ENCODE results near the gene OPALIN. TPM values are rescaled to one million over a fixed set of nuclear protein-coding genes. Genes with fewer than 3 reads are reported as not detected.
"Not testable (repeated sequence)": the region's sequence is repeated elsewhere in the genome, so short reads cannot be mapped to it uniquely, and the experiment has no call there.

Gene OPALIN
- polyA plus RNA-seq, 1 donor from 2014 or later: not detected

DNA sequence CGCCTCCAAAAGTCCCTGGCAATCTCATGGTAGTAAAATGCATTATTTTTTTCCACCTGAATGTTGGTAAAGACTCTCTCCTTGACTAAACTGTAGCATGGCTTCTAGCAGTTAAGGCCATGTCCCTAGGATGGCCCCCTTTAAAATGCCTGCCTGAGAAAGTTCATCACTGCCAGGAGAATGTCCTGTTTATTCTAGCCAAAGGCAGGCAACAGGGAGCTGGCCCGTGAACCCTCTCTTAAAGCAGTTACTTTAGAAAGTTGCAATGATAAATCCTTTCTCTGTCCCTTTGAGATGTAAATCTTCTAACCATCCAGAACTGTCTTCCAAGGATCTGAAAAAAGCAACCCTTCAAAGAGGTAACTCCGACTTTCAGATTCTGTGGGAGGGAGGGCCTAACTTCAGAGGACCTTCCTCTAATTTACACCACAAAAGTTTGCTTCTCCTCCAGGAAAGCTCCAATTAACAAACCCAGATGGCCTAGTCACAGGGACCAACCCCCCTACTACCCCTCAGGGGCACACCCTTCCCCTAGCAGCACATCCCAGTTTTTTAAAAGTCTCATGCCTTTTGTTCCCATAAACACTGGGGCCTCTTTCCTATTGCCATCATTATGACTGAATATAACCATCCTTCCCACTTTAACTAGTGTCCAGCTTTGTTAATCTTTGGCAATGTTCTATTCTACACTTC lies 49.0 kb downstream of the OPALIN start:
- no peak overlapping the region for H3K27ac ChIP-seq (ENCODE audit: low read length)
- H4K20me1 ChIP-seq (ENCODE audit: insufficient read depth): no peaks in the 10 kb centered on the region
- H3K4me2 ChIP-seq (ENCODE audit: low read length): no peak overlapping the region
- TF ChIP-seq POLR2AphosphoS5 (IDR thresholded peaks at IDR 0.05) (no peak), MXI1 (conservative IDR thresholded peaks at IDR 0.05; ENCODE audit: poor library complexity, severe bottlenecking) (no peak), EZH2 (IDR thresholded peaks at IDR 0.05; ENCODE audit: borderline replicate concordance, insufficient read depth, low read length, poor library complexity, severe bottlenecking) (no peak), TAF1 (IDR thresholded peaks at IDR 0.05; ENCODE audit: low read depth) (no peak), RAD21 (conservative IDR thresholded peaks at IDR 0.05) (no peak), SMC3 (conservative IDR thresholded peaks at IDR 0.05; ENCODE audit: poor library complexity) (no peak), EP300 (conservative IDR thresholded peaks at IDR 0.05; ENCODE audit: poor library complexity, severe bottlenecking) (no peak)
- TF ChIP-seq, protein P1, sequence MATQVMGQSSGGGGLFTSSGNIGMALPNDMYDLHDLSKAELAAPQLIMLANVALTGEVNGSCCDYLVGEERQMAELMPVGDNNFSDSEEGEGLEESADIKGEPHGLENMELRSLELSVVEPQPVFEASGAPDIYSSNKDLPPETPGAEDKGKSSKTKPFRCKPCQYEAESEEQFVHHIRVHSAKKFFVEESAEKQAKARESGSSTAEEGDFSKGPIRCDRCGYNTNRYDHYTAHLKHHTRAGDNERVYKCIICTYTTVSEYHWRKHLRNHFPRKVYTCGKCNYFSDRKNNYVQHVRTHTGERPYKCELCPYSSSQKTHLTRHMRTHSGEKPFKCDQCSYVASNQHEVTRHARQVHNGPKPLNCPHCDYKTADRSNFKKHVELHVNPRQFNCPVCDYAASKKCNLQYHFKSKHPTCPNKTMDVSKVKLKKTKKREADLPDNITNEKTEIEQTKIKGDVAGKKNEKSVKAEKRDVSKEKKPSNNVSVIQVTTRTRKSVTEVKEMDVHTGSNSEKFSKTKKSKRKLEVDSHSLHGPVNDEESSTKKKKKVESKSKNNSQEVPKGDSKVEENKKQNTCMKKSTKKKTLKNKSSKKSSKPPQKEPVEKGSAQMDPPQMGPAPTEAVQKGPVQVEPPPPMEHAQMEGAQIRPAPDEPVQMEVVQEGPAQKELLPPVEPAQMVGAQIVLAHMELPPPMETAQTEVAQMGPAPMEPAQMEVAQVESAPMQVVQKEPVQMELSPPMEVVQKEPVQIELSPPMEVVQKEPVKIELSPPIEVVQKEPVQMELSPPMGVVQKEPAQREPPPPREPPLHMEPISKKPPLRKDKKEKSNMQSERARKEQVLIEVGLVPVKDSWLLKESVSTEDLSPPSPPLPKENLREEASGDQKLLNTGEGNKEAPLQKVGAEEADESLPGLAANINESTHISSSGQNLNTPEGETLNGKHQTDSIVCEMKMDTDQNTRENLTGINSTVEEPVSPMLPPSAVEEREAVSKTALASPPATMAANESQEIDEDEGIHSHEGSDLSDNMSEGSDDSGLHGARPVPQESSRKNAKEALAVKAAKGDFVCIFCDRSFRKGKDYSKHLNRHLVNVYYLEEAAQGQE (IDR thresholded peaks at IDR 0.05; ENCODE audit: borderline replicate concordance): no peak
- H2AFZ ChIP-seq (ENCODE audit: low read depth, low read length): no peak overlapping the region
- H3K9ac ChIP-seq (ENCODE audit: low read length): no peak overlapping the region
- H3F3A ChIP-seq (ENCODE audit: insufficient read depth, low read length, poor library complexity, severe bottlenecking): no peaks in the 10 kb centered on the region
- H3K9me3 ChIP-seq (ENCODE audit: low read length): no peaks in the 10 kb centered on the region
- no peaks in the 10 kb centered on the region for H3K79me2 ChIP-seq (replicated peaks; ENCODE audit: insufficient read depth, low read length)
- no peak overlapping the region for H3K4me3 ChIP-seq (ENCODE audit: low read length)
- H3K9me2 ChIP-seq (ENCODE audit: insufficient read depth, low read length): no peaks in the 10 kb centered on the region
- H3K36me3 ChIP-seq (ENCODE audit: insufficient read depth, low read length): no peaks in the 10 kb centered on the region
- H3K27me3 ChIP-seq (ENCODE audit: insufficient read depth, low read depth, low read length): no peaks in the 10 kb centered on the region

DNA sequence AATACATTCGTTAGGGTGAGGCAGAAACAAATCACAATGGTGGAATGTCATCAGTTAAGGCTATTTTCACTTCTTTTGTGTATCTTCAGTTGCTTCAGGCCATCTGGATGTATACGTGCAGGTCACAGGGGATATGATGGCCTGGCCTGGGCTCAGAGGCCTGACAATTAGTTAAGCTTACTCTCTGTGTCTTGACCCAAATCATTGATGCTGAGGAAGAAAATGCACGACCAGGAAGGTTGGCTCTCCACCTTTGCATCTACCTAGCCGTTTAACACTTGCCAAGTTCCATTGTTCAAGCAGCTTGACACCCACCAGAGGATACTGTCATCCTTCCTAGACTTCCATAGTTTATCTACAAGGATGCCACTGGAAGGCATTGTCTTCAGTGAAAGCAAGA lies 49.9 kb downstream of the OPALIN start:
- H3F3A ChIP-seq (ENCODE audit: insufficient read depth, low read length, poor library complexity, severe bottlenecking); H3K9me2 ChIP-seq (ENCODE audit: insufficient read depth, low read length); H3K4me3 ChIP-seq (ENCODE audit: low read length); H3K27ac ChIP-seq (ENCODE audit: low read length); H3K9ac ChIP-seq (ENCODE audit: low read length); H3K36me3 ChIP-seq (ENCODE audit: insufficient read depth, low read length); H3K79me2 ChIP-seq (replicated peaks; ENCODE audit: insufficient read depth, low read length); H3K9me3 ChIP-seq (ENCODE audit: low read length); H3K4me2 ChIP-seq (ENCODE audit: low read length); H4K20me1 ChIP-seq (ENCODE audit: insufficient read depth); H2AFZ ChIP-seq (ENCODE audit: low read depth, low read length); H3K27me3 ChIP-seq (ENCODE audit: insufficient read depth, low read depth, low read length): not testable (repeated sequence)

DNA sequence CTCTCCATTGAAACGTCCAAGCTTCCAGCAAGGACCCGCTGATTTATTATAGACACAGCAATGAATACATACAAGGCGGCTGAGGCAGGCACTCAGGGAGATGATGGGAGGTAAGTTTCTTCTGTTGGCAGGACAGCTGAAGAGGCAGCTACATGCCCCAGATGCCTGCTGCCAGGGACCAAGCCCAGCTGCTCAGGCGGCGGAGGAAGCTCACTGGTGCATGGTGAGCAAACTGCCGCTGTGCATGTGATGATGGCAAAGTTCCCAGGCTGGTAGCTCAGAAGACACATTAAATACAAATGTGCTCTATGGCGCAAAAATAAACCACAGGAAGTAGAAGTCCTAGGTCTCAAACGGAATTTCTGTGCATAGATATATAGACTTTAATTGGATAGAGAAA lies 52.3 kb downstream of the OPALIN start:
- no peak overlapping the region for H3K9ac ChIP-seq (ENCODE audit: low read length)
- no peak overlapping the region for H3K4me3 ChIP-seq (ENCODE audit: low read length)
- H3K9me3 ChIP-seq (ENCODE audit: low read length): no peaks in the 10 kb centered on the region
- no peaks in the 10 kb centered on the region for H3F3A ChIP-seq (ENCODE audit: insufficient read depth, low read length, poor library complexity, severe bottlenecking)
- H3K9me2 ChIP-seq (ENCODE audit: insufficient read depth, low read length): no peaks in the 10 kb centered on the region
- H3K27me3 ChIP-seq (ENCODE audit: insufficient read depth, low read depth, low read length): no peaks in the 10 kb centered on the region
- no peak overlapping the region for H2AFZ ChIP-seq (ENCODE audit: low read depth, low read length)
- no peaks in the 10 kb centered on the region for H3K36me3 ChIP-seq (ENCODE audit: insufficient read depth, low read length)
- no peak overlapping the region for H3K4me2 ChIP-seq (ENCODE audit: low read length)
- H3K79me2 ChIP-seq (replicated peaks; ENCODE audit: insufficient read depth, low read length): no peaks in the 10 kb centered on the region
- no peaks in the 10 kb centered on the region for H4K20me1 ChIP-seq (ENCODE audit: insufficient read depth)
- TF ChIP-seq EZH2 (IDR thresholded peaks at IDR 0.05; ENCODE audit: borderline replicate concordance, insufficient read depth, low read length, poor library complexity, severe bottlenecking) (no peak), RAD21 (conservative IDR thresholded peaks at IDR 0.05) (no peak), EP300 (conservative IDR thresholded peaks at IDR 0.05; ENCODE audit: poor library complexity, severe bottlenecking) (no peak), TAF1 (IDR thresholded peaks at IDR 0.05; ENCODE audit: low read depth) (no peak), SMC3 (conservative IDR thresholded peaks at IDR 0.05; ENCODE audit: poor library complexity) (no peak), POLR2AphosphoS5 (IDR thresholded peaks at IDR 0.05) (no peak)
- TF ChIP-seq, protein P2, sequence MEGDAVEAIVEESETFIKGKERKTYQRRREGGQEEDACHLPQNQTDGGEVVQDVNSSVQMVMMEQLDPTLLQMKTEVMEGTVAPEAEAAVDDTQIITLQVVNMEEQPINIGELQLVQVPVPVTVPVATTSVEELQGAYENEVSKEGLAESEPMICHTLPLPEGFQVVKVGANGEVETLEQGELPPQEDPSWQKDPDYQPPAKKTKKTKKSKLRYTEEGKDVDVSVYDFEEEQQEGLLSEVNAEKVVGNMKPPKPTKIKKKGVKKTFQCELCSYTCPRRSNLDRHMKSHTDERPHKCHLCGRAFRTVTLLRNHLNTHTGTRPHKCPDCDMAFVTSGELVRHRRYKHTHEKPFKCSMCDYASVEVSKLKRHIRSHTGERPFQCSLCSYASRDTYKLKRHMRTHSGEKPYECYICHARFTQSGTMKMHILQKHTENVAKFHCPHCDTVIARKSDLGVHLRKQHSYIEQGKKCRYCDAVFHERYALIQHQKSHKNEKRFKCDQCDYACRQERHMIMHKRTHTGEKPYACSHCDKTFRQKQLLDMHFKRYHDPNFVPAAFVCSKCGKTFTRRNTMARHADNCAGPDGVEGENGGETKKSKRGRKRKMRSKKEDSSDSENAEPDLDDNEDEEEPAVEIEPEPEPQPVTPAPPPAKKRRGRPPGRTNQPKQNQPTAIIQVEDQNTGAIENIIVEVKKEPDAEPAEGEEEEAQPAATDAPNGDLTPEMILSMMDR (IDR thresholded peaks at IDR 0.05; ENCODE audit: poor library complexity, severe bottlenecking): no peak
- TF ChIP-seq, protein P1 (IDR thresholded peaks at IDR 0.05; ENCODE audit: borderline replicate concordance): no peak
- no peak overlapping the region for H3K27ac ChIP-seq (ENCODE audit: low read length)
